ENCODE data around the gene GABRB3.

- TF ChIP-seq ESRRG (CRISPR knock-in tag; IDR thresholded peaks at IDR 0.05) (no peak), ZFP3 (CRISPR knock-in tag; IDR thresholded peaks at IDR 0.05) (no peak), ZNF70 (CRISPR knock-in tag; IDR thresholded peaks at IDR 0.05) (no peak), OSR1 (CRISPR knock-in tag; IDR thresholded peaks at IDR 0.05) (no peak), ZNF565 (CRISPR knock-in tag; conservative IDR thresholded peaks at IDR 0.05; ENCODE audit: low read depth) (no peak), CSDC2 (CRISPR knock-in tag; IDR thresholded peaks at IDR 0.05) (no peak), TSHZ2 (CRISPR knock-in tag; IDR thresholded peaks at IDR 0.05) (no peak), ZFP30 (CRISPR knock-in tag; IDR thresholded peaks at IDR 0.05) (no peak), PATZ1 (CRISPR knock-in tag; IDR thresholded peaks at IDR 0.05; ENCODE audit: borderline replicate concordance) (no peak), RARB (CRISPR knock-in tag; IDR thresholded peaks at IDR 0.05) (no peak), CSRNP3 (CRISPR knock-in tag; IDR thresholded peaks at IDR 0.05) (no peak)
Observed at GRCh38 chr15:26561130-26561529, 211.7 kb downstream of the GABRB3 start.

Measured in SK-N-SH treated with all-trans-retinoic acid at 6 μM for 48 hours (cell line).